Activated CD4-positive, alpha-beta T cell treated with anti-CD3 and anti-CD28 coated beads, Interleukin-2, amount 50 U/mL, for 16 hours (primary cell): ENCODE data around the gene ZDHHC12.
A peak's percentile ranks its signal among the peaks of the same experiment; 100 is the strongest.
"Not testable (repeated sequence)": the region's sequence is repeated elsewhere in the genome, so short reads cannot be mapped to it uniquely, and the experiment has no call there.

Experiments
- DNase-seq: peaks from one replicate; pipeline ENCODE4 v3.0.0-alpha.2; 2020

The ZDHHC12 gene

DNA sequence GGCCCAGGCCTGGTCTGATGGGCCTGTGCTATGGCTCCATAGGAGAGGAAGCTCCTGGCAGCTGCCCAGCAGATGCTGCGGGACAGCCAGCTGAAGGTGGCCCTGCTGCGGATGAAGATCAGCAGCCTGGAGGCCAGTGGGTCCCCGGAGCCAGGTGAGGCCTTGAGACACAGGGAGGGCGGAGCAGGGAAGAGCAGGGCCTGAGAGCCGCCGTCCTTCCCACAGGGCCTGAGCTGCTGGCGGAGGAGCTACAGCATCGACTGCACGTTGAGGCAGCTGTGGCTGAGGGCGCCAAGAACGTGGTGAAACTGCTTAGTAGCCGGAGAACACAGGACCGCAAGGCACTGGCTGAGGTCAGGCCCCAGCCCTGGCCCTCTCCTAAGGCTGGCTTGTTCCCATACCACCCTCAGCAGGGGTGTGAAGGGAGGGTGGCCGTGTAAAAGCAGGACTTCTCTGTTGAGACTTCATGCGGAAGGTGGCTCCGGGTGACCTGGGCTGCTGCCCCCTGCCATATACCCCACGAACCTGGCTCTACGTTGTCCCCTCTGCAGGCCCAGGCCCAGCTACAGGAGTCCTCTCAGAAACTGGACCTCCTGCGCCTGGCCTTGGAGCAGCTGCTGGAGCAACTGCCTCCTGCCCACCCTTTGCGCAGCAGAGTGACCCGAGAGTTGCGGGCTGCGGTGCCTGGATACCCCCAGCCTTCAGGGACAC is 17.1 kb downstream of the ZDHHC12 start:
- DNase-seq, result no peak

DNA sequence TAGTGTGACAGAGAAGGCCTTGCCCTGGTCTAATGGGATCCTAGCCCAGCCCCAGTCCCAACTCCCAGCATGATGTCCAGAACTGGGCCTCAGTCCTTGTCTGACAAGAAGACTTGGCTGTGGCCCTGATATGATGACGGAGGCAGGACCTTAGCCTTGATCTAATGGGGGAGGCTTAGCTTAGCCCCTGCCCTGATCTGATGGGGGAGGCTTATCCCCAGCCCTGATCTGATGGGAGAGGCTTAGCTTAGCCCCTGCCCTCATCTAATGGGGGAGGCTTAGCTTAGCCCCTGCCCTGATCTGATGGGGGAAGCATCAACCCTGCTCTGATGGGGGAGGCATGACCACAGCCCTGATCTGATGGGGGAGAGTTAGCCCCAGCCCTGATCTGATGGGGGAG is 17.9 kb downstream of the ZDHHC12 start:
- no peak for DNase-seq

DNA sequence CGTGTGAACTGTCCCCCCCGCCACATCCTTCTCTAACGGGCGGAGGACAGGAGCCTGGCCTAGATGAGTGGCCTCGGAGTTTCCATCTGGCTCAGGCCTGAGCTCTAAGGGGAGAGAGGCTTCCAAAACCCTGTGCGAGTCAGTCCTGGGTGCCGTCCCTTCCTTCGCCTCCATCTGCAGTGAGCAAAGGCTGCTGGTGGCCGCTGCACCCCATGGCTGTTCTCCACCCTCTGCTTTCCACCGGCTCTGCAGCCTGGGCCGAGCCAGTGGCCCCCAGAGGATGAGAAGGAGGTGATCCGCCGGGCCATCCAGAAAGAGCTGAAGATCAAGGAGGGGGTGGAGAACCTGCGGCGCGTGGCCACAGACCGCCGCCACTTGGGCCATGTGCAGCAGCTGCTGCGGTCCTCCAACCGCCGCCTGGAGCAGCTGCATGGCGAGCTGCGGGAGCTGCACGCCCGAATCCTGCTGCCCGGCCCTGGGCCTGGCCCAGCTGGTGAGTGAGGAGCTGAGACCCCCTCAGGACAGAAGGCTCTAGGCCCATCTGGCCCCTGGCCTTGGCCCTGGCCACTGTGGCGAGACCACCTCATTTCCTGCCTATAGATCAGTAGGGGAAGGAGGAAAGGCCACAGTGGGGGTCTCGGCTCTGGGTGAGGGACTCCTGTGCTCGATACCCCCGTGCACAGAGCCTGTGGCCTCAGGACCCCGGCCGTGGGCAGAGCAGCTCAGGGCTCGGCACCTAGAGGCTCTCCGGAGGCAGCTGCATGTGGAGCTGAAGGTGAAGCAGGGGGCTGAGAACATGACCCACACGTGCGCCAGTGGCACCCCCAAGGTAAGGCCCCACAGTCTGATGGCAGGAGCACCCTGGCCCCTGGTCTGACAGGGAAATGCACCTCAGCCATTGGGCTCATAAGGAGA is 18.6 kb downstream of the ZDHHC12 start:
- DNase-seq, result no peak

DNA sequence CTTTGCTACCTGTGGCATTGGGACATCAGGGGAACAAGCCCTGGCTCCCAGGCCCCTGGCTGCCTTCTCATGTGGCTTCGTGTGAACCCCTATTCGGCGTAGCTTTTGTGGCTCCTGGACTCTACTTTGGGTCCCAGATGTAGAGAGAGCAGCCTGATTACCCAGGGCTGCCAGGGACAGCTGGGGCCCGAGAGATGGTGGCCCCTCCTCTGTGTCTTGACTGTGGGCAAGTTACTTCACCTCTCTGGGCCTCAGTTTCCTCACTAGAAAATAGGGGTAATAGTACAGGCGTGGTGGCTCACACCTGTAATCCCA is 19.6 kb downstream of the ZDHHC12 start:
- no peak for DNase-seq

DNA sequence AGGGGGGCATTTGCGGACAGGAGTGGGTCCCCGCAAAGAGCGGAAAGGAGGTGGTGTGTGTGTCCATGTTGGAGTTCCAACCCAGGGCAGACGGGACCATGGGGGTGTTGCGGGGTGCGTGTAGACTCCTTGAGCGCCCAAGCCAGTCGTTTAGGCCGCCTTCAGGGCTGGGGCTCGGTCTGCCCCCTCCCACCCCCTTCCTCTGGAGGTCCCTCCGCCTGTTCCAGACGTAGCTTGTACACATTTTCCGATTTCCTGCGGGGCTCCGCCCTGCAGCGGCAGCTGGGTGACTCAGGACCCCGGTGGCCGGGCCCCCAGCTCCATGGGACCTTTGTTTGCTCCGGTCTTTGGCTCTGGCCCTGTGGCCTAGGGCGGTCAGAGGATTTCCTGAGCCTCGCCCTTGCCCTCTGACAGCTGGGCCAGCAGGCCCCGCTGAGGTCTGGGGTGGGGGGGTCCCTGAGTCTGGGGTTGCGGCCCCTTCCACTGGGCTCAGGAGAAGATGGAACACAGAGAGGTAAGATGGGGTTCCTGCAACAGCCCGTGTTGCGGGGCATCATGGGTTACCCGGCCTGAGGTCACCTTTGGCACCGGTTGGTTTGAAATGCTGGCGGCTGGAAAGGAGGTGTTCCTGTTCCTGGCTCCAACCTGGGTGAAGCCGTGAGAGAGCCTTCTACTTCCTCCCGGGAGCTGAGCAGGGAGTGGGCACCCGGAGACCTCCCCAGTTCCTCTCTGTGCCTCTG is 20.1 kb downstream of the ZDHHC12 start:
- DNase-seq, result no peak

DNA sequence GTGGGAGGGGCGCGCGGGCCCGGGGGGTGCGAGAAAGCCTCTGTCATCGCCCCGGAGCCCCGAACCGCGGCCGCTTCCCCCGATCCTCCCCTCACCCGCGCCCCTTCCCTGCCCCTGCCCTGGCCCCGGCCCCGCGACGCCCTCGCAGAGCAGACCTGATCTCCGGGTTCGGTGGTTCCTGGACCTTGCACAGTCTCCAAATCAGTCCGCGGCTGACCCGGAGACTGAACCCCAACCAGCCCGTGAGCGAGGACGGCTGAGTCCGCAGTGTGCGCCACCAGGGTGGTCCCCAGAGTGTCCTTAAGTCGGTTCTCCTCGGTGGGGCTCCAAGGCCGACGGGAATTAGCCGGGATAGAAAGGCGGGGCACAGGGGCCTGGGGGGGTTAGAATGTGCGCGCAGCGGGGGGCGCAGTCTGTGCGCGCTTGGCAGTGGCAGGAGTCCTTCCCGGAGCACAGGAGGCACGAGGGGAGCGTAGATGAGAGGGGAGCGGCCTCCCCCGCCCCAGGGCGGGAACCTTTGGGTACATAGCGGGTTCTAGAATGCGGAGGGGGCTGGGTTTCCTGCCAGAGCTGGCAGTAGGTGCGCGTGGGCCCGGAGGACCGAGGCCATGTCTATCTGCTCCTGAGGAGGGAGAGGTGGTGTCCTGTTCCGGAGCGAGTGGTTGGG is 20.8 kb downstream of the ZDHHC12 start:
- DNase-seq, result peak; percentile 42

DNA sequence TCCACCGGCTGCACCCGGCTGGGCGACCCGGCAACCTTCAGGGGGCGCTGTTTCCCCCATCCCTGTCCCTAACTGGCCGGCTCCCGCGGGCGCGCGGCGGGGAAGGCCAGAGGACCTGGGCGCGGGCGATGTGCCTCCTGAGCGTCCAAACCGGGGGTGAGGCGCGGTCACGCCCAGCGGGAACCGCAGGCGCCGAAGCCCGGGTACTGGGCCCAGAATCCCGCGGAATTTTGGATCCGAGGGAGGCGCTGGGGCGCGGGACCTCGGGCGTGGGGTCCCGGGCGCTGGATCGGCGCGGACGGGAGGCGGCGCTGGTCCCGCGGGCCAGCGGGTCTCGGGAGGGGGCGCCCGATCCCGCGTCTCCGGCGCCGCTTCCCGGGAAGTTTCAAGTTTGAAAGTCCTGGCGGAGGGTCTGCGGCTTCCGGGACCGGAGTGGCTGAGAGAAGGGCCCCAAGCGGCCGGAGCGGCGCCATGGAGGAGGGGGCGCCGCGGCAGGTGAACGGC is 21.4 kb downstream of the ZDHHC12 start, which contains the start of gene PKN3:
Gene PKN3 (plus strand): TSS at position 59 of the 504 bp plus-strand sequence. CDS start 413 bp downstream, at position 472.
- DNase-seq, result peak; percentile 87

DNA sequence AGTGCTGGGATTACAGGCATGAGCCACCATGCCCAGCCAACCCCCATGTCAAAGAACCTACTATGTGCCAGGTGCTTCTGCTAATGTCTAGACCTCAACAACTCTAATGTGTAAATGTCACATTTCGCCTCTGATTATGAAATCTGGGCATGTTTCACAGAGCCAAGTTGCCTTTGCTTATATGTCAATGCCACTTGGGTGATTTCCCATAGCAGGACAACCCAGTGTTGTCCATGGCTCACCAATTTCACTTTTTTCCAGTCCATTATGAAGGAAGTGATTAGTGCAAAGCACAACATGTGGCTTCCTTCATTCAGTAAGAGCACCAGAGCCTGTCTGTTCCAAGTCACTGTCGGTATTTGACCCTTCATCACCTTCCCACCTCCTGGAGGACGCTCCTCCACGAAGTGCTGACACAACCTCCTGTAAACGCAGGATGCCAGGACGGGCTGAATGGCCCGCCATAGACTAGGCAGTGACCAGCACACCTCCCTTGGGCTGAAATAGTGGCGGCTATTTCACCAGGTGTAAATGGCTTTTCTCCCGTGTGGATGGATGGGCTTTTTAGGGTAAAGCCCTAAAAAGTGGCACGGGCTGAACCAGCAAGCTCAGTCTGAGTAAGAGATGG is 22.6 kb downstream of the ZDHHC12 start:
- DNase-seq, result no peak

DNA sequence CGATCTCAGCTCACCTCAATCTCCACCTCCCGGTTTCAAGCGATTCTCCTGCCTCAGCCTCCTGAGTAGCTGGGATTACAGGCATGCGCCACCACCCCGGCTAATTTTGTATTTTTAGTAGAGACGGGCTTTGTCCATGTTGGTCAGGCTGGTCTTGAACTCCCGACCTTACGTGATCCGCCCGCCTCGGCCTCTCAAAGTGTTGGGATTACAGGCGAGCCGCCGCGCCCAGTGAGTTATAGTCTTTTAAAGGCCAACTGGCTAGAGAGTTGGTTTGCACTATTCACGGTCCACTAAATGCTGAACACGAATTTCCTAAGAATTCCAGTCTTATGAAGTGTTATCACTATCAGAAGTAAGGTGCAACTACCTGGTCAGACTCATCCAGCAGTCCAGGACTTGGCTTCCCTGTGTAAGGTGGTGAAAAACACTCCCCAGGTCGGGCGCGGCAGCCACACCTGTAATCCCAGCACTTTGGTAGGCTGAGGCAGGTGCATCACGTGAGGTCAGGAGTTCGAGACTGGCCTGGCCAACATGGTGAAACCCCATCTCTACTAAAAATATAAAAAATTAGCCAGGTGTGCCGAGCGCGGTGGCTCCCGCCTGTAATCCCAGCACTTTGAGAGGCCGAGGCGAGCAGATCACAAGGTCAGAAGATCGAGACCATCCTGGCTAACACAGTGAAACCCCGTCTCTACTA is 24.7 kb downstream of the ZDHHC12 start:
- DNase-seq, result not testable (repeated sequence)

DNA sequence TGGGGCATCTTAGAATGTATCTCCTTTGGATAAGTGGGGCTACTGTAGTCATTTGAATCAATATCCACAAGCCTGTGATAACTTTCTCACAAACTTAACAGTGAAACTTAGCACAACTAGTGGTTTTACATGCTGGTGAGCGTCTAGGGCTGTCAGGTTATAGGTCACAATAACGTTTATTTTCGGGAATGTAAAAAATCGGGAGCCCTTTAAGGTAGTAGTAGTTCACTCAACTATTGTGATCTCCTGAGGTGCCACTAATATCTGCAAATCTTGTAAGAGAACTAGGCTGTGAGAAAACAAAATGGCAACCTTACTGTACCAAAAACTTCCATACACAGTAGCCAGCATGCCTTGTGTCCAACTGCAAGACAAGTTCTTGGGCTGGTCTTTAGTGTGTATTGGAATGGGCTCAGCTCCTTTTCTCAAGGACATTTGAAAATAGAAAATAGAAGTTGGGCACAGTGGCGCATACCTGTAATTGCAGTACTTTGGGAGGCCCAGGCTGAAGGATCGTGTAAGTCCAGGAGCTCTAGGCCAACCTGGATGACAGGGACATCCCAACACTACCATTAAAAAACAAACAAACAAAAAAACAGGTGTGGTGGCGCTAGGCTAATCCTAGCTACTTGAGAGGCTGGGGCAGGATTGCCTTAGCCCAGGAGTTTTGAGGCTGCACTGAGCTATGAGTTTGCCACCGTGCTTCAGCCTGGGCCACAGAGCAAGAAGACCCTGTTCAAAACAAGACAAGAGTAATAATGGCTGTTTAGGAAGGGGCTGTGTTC is 26.8 kb downstream of the ZDHHC12 start:
- no peak for DNase-seq

DNA sequence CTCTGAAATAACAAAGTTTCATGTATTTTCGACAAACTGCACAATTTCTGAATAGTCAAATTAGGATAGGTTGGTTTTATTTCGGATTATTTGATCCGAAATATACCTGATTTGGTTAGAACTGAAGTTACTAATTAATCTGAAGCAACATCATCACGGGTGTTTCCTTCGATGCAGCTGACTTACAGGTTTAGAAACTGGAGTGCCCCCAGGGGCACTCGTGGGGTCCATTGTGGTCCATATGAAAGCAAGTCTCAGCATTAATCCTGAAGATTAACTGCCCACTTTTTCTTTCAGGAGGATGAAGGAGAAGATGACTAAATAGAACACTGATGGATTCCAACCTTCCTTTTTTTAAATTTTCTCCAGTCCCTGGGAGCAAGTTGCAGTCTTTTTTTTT is 29.6 kb downstream of the ZDHHC12 start:
- DNase-seq, result no peak

DNA sequence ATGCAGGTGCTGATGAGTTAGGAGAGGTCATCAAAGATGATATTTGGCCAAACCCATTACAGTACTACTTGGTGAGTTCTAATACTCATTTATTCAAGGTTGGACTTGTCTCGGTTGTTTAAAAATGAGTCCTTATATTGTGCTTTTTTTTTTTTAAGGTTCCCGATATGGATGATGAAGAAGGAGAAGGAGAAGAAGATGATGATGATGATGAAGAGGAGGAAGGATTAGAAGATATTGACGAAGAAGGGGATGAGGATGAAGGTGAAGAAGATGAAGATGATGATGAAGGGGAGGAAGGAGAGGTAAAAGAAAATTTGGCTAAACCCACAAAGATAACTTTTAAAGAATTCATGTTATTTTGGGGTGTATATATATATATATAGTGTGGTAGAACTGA is 30.2 kb downstream of the ZDHHC12 start:
- not testable (repeated sequence) for DNase-seq

DNA sequence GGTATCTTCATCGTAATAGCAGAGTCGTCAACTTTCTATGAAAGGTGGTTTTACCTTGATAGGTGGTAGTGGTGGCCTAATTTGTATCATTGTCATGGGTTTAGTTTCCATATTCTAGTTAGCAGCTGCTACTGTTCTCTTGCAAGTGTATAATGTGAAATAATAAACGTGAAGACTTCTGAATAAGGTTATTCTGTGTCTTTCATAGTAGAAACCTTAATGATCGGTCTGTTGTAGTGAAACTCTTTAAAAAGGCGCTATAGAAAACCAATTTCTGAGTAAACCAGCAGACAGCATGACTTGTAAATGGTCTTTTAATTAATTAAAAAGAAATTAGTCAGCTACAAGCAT is 33.3 kb downstream of the ZDHHC12 start:
- no peak for DNase-seq

DNA sequence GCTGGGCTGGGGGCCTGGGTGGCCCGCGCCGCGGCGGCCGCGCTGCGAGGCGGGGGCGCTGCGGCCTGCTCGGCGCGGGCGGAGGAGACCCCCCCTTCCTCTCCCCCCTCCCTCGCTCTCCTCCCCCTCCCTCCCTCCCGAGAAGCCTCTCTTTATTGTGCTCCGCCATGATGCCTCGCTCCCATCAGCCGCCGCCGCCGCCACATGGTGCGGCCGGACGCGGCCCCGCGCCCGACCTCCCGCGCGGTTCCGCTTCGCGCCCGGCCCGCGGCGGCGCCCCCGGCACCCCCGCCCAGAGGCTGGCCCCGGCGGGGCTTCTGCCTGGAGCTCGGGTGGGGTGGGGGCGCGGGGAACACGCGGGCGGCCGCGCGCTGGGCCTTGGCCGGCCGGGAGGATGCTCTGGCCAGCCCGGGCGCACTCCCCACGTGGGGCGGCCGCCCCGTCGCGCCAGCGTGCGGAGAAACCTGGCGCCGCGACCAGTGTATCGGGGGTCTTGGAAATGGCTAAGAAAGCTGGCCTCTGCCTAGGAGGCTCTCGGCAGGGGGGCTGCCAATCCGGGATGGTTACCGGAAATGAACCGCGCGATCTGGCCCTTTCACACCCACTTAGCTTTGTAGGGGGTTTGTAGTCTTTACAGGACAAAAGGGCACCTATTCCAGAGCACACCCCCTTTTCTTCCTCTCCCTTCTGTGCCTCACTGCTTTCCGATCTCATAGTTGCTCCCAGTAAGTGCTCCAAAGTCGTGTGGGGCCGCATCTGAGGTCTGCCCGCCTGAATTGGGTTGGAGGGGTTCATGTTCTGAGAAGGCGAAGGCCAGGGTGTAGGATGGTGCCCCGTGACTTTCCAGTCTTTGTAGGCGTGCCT is 33.9 kb downstream of the ZDHHC12 start:
- peak; percentile 44 for DNase-seq

DNA sequence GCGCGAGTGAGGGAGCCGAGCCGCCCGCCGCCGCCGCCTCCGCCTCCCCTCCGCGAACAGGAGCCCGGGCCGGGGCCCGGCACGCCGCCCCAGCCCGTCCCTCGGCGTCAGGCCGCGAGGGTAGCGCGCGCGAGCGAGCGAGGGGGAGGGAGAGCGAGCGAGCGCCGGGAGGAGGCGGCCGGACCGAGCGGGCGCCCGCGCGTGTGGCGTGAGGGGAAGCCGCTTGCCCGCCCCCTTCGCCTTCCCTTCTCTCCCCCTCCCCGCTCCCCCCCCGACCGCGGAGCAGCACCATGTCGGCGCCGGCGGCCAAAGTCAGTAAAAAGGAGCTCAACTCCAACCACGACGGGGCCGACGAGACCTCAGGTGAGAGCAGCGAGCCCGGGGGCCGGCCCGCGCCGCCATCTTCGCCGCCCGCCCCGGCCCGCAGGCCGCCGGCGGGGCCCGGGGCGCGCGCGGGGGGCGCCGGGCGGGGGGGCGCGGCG is 34.6 kb downstream of the ZDHHC12 start:
- DNase-seq, result no peak

DNA sequence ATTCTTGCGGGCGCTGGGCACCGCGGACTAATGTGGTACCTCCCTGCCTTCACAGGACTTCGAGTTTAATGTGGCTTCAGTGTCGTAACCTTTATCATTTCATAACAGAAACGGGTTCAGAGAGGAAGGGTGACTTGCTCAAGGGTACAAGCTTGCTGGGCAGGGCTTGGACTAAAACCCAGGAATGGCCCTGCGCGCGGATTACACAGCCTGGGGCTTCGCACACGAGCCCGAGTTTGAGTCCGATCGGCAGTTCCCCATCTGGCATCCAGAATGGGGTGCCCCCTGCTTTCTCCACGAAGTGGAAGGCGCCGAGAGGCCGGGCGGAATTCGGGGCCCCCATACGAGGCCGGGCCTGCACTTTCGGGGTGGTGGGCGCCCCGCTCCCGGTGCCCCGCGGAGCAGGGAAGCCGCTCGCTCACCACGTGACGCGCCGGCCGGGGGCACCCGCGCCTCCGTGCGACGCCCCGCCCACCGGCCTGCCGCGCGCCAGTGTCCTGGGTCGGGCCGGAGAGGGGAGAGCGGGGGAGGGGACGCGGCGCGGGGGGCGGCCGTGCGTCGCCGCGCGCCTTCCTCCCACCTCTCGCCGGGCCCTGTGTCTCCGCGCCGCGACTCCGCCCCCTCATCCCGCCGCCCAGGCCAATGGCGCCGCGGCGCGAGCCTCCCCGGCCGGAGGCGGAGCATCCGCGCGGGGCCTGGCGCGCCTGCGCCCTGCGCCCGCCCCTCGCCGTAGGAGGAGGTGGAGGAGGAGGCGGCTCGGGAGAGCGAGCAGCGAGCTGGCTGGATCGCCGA is 35.2 kb downstream of the ZDHHC12 start, which contains the start of gene SET:
Gene SET (plus strand): TSS at position 722 of the 792 bp plus-strand sequence. CDS start 361 bp downstream, outside the sequence.
- peak; percentile 95 for DNase-seq

DNA sequence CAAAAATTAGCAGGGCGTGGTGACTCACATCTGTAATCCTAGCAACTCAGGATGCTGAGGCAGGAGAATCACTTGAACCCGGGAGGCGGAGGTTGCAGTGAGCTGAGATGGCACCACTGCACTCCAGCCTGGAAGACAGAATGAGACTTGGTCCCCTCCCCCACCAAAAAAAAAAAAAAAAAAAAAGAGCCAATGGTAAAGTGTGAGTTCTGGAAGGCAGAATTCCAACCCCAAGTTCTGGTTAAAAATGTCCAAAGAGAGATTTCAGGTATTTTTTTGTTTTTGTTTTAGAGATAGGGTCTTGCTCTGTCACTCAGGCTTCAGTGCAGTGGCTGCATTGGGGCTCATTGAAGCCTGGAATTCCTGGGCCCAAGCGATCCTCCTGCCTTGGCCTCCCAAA is 36.5 kb downstream of the ZDHHC12 start:
- no peak for DNase-seq

DNA sequence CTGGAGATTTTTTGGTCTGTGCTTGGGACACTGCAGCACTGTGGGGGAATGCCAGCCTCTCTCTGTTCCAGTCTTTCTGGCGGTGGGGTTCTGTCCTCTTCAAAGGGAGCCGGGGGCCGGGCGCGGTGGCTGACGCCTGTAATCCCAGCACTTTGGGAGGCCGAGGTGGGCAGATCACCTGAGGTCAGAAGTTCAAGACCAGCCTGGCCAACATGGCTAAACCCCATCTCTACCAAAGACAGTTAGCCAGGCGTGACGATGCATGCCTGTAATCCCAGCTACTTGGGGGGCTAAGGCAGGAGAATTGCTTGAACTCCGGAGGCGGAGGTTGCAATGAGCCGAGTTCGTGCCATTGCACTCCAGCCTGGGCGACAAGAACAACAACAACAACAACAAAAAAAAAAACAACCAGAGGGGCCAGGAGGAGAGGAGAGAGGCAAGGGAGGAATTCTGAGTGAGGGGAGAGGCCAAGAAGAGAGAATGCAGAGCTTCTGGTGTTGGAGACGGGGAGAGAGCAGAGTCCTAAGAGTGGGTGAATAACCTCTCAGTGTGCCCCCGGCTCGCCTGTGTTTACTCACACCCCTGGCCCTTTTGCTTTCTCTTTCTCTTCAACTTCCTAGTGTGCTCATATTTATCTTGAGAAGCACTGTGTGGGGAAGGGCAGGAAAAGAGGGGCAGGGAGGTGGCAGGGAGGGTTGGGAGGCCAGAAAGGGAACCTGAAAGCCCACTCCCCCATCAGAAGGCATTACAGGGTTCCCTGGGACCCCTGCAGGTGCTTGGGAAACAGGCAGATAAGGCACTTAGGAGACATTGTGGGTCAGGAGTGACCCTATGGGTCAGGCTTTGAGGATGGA is 38.1 kb downstream of the ZDHHC12 start:
- peak; percentile 61 for DNase-seq
